GM23248 (cell line): Measurements from ENCODE around the gene PTMA. TPM values are rescaled to one million over a fixed set of nuclear protein-coding genes. Genes with fewer than 3 reads are reported as not detected.

ENCODE experiments used
- DNase-seq: peaks from one replicate; pipeline ENCODE4 v3.0.0-alpha.2; 2015
- H2AFZ ChIP-seq: fragments of 200-600 bp; sonication (generic); 2 replicates; pipeline ENCODE4 v1.6.1; 2016; ENCODE audit warnings: antibody characterized with exemption
- H3F3A ChIP-seq: fragments of 200-600 bp; sonication (generic); 2 replicates; pipeline ENCODE4 v1.6.1; 2016; ENCODE audit warnings: mild to moderate bottlenecking, antibody characterized with exemption, mixed run types; ENCODE audit not compliant: insufficient read depth
- H3K27ac ChIP-seq: fragments of 200-600 bp; sonication (generic); 2 replicates; pipeline ENCODE4 v1.5.1; 2016; ENCODE audit warnings: mild to moderate bottlenecking
- H3K27me3 ChIP-seq: fragments of 200-600 bp; sonication (generic); replicated peaks from 2 replicates; pipeline ENCODE4 v1.6.1; 2016; ENCODE audit warnings: mild to moderate bottlenecking; ENCODE audit not compliant: insufficient read depth
- H3K36me3 ChIP-seq: fragments of 200-600 bp; sonication (generic); 2 replicates; pipeline ENCODE4 v1.6.1; 2016; ENCODE audit warnings: low read depth, mild to moderate bottlenecking
- H3K4me1 ChIP-seq: fragments of 200-600 bp; sonication (generic); 2 replicates; pipeline ENCODE4 v1.6.1; 2016; ENCODE audit warnings: mild to moderate bottlenecking; ENCODE audit not compliant: insufficient read depth
- H3K4me2 ChIP-seq: fragments of 200-600 bp; sonication (generic); one replicate; pipeline ENCODE4 v1.6.1; 2016; ENCODE audit warnings: mild to moderate bottlenecking; ENCODE audit not compliant: unreplicated experiment
- H3K4me3 ChIP-seq: fragments of 200-600 bp; sonication (generic); 2 replicates; pipeline ENCODE4 v1.5.1; 2016; ENCODE audit warnings: mild to moderate bottlenecking
- H3K79me2 ChIP-seq: fragments of 200-600 bp; sonication (generic); 2 replicates; pipeline ENCODE4 v1.6.1; 2016; ENCODE audit warnings: mild to moderate bottlenecking; ENCODE audit not compliant: insufficient read depth
- H3K9ac ChIP-seq: fragments of 200-600 bp; sonication (generic); 2 replicates; pipeline ENCODE4 v1.6.1; 2016; ENCODE audit warnings: mild to moderate bottlenecking
- H3K9me2 ChIP-seq: fragments of 200-600 bp; sonication (generic); 2 replicates; pipeline ENCODE4 v1.6.1; 2016; ENCODE audit warnings: mixed run types, mild to moderate bottlenecking, moderate library complexity; ENCODE audit not compliant: insufficient read depth
- H3K9me3 ChIP-seq: fragments of 200-600 bp; sonication (generic); one replicate; pipeline ENCODE4 v1.6.1; 2017; ENCODE audit warnings: low read depth
- H4K20me1 ChIP-seq: fragments of 200-600 bp; sonication (generic); 2 replicates; pipeline ENCODE4 v1.6.0; 2016; ENCODE audit not compliant: insufficient read depth
- EZH2 ChIP-seq: fragments of 200-600 bp; sonication (generic); IDR thresholded peaks from 2 replicates; pipeline ENCODE4 v1.6.1; 2018; ENCODE audit warnings: antibody characterized with exemption, mild to moderate bottlenecking; ENCODE audit not compliant: insufficient read depth, poor library complexity, severe bottlenecking
- EZH2phosphoT487 ChIP-seq: fragments of 200-600 bp; sonication (generic); IDR thresholded peaks from 2 replicates; pipeline ENCODE4 v1.6.1; 2018; ENCODE audit warnings: antibody characterized with exemption, moderate library complexity, mild to moderate bottlenecking, low read depth; ENCODE audit not compliant: insufficient read depth
- WGBS, 2 experiments: methylation state at CpG; one replicate each; pipeline ENCODE4 v1.1.6; 2015 to 2017; ENCODE audit warnings: low lambda C conversion rate in 2 of 2, low coverage in 1 of 2; ENCODE audit errors: missing lambda C conversion rate in 2 of 2; 5-methylcytosine and 5-hydroxymethylcytosine counted together
- in situ Hi-C: fragments of 300-500 bp; cut with MboI; formaldehyde crosslinking; loops from 2 replicates; pipeline ENCODE4 v1.15.0; 2020
- polyA plus RNA-seq: library from polyadenylated mRNA; unstranded; fragments of >200 nt; fragmentation: Nextera tagmentation; extraction: Ambion mirVana; gene quantifications from 2 replicates; pipeline ENCODE4 v1.2.1, GENCODE V29; 2016
- total RNA-seq: library from RNA; depleted of rRNA; stranded (reverse); fragments of >200 nt; shearing (Covaris generic); gene quantifications from 2 replicates; pipeline ENCODE4 v1.2.3, GENCODE V29; 2014

Gene PTMA
- total and polyA plus RNA-seq, 2 experiments from 2014 or later, result 318 to 570 TPM

GRCh38 chr2:231727621-231728020, 19.3 kb downstream of the PTMA start:
- WGBS, 2 experiments, result 51 to 54% methylated on average over 4 of the region's 4 CpGs

DNA sequence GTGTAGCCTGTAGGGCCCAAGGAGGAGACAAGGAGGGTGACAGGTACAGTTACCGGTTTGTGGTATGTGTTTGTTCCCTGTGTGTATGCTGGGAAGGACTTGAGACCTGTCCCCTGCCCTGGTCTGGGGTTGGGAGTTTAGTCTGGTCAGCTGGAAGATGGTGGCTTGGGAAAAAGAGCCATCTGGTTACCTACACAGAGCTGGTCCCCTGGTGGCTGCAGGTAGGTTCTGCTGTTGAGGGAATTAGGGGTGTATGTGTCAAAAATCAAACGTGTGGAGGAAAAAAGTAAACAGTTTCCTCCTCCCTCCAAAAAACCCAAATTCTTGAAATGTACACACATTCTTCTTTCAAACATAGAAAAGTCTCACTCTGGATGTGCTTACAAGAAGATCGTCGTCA, 24.3 kb downstream of the PTMA start:
- in situ Hi-C loops, result no loop called here
- no peaks in the 10 kb centered on the region for H4K20me1 ChIP-seq

More at GRCh38 chr2:231727621-231728020, 19.3 kb downstream of the PTMA start:
- H2AFZ ChIP-seq, result no peak overlapping the region
- in situ Hi-C loops, result no loop called here
- no peaks in the 10 kb centered on the region for H4K20me1 ChIP-seq
- H3K9me2 ChIP-seq, result no peaks in the 10 kb centered on the region
- H3K9me3 ChIP-seq, result no peaks in the 10 kb centered on the region
- H3K4me1 ChIP-seq, result no peaks in the 10 kb centered on the region
- no peaks in the 10 kb centered on the region for H3K79me2 ChIP-seq
- no peak overlapping the region for H3K4me3 ChIP-seq
- DNase-seq, result no peak
- no peak overlapping the region for H3K9ac ChIP-seq
- H3K27ac ChIP-seq, result no peak overlapping the region
- TF ChIP-seq EZH2phosphoT487, result no peak
- no peak for TF ChIP-seq EZH2
- H3F3A ChIP-seq, result no peaks in the 10 kb centered on the region
- no peaks in the 10 kb centered on the region for H3K27me3 ChIP-seq
- no peak overlapping the region for H3K4me2 ChIP-seq
- H3K36me3 ChIP-seq, result no peaks in the 10 kb centered on the region

DNA sequence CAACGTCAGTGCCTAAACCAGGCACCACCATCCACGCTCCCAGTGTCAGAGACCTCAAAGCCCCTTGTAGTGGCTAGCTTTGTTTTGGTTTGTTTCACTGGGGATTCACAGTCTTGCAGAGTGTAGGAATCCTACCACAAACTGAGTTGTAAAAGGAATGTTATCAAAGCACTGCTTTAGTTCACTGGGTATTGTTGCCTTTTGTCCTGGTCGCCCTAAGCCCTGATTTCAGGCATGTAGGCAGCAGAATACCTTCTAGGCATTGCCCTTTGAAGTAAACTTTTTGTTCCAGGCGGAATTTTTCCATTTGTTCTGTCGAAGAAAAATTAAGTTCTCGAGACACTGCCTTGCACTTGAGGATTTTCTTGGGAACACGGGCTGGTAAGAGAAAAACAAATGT, 29.4 kb downstream of the PTMA start:
- Histone ChIP-seq H3K9me2 (no peaks in the 10 kb centered on the region), H3F3A (no peaks in the 10 kb centered on the region), H3K36me3 (no peaks in the 10 kb centered on the region), H4K20me1 (no peaks in the 10 kb centered on the region), H2AFZ (no peak overlapping the region), H3K9ac (no peak overlapping the region), H3K4me2 (no peak overlapping the region), H3K4me3 (no peak overlapping the region), H3K79me2 (no peaks in the 10 kb centered on the region), H3K9me3 (no peaks in the 10 kb centered on the region), H3K27ac (no peak overlapping the region), H3K4me1 (no peaks in the 10 kb centered on the region), H3K27me3 (no peaks in the 10 kb centered on the region)
- in situ Hi-C loops, result no loop called here
- DNase-seq, result no peak
- 94 to 98% methylated on average over 7 of the region's 7 CpGs for WGBS, 2 experiments
- TF ChIP-seq EZH2 (no peak), EZH2phosphoT487 (no peak)

More for the DNA sequence above, 24.3 kb downstream of the PTMA start:
- Histone ChIP-seq H3K9ac (no peak overlapping the region), H3K79me2 (no peaks in the 10 kb centered on the region), H3K4me1 (no peaks in the 10 kb centered on the region), H3K9me3 (no peaks in the 10 kb centered on the region), H3K9me2 (no peaks in the 10 kb centered on the region), H3K36me3 (no peaks in the 10 kb centered on the region), H3F3A (no peaks in the 10 kb centered on the region), H3K27ac (no peak overlapping the region), H2AFZ (no peak overlapping the region), H3K4me2 (no peak overlapping the region), H3K4me3 (no peak overlapping the region), H3K27me3 (no peaks in the 10 kb centered on the region)
- WGBS, 2 experiments, result 85 to 87% methylated on average over 4 of the region's 4 CpGs
- no peak for DNase-seq
- TF ChIP-seq EZH2 (no peak), EZH2phosphoT487 (no peak)

DNA sequence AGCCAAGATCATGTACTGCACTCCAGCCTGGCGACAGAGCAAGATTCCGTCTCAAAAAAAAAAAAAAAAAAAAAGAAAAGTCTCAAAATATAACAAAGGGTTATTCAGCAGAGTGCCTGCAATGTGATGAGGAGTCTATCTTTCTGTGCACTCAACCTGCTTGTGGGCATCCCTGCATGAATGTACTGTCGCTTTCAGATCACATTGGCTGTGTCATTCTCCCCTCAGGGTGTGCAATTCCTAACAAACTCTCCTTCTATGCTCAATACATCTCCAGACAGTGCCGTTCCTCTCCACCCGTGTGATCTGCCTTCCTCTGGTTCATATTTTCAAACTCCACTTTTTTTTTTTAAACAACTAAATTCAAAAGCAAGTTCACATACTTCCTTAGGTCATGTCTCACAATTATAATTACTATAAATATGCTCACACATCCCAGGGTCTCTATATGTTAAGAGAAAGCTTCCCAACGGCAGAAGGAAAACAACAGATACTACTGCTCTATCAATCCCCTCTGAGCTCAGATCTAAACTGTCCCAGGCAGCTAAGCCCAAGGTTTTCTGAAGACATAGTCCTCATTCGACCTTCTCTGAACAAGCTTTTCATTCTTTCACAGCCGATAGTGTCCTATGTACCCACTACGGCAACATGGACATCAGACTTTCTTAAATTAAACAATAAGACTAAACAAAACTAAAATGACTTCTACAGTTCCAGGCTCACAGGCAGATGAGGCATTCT, 35.2 kb downstream of the PTMA start:
- Histone ChIP-seq H3K36me3 (no peaks in the 10 kb centered on the region), H2AFZ (no peak overlapping the region), H4K20me1 (no peaks in the 10 kb centered on the region), H3F3A (no peaks in the 10 kb centered on the region), H3K4me3 (no peak overlapping the region), H3K27me3 (no peaks in the 10 kb centered on the region), H3K9me3 (no peaks in the 10 kb centered on the region), H3K27ac (no peak overlapping the region), H3K4me1 (no peaks in the 10 kb centered on the region), H3K4me2 (no peak overlapping the region), H3K79me2 (no peaks in the 10 kb centered on the region), H3K9ac (no peak overlapping the region), H3K9me2 (no peaks in the 10 kb centered on the region)
- no peak for DNase-seq
- in situ Hi-C loops, result no loop called here
- 76 to 80% methylated on average over 7 to 9 of the region's 9 CpGs for WGBS, 2 experiments
- TF ChIP-seq EZH2, result no peak
- no peak for TF ChIP-seq EZH2phosphoT487
